Smooth muscle cell (in vitro differentiated cells): ENCODE data around the gene PDIA6. TPM values are rescaled to one million over a fixed set of nuclear protein-coding genes. Genes with fewer than 3 reads are reported as not detected.
A peak's percentile ranks its signal among the peaks of the same experiment; 100 is the strongest.
"Not testable (repeated sequence)": the region's sequence is repeated elsewhere in the genome, so short reads cannot be mapped to it uniquely, and the experiment has no call there.

Source experiments
- DNase-seq: peaks from one replicate; lab custom pipeline; 2025; ENCODE audit not compliant: unreplicated experiment; lab: John Stamatoyannopoulos, UW
- H2AFZ ChIP-seq: fragments of 200-600 bp; sonication (generic); 2 replicates; pipeline ENCODE4 v1.6.0; 2016; ENCODE audit warnings: antibody characterized with exemption, low read depth, mild to moderate bottlenecking
- H3F3A ChIP-seq: fragments of 200-600 bp; sonication (generic); 2 replicates; pipeline ENCODE4 v1.6.0; 2017; ENCODE audit warnings: antibody characterized with exemption, low read depth
- H3K27ac ChIP-seq: fragments of 200-600 bp; sonication (generic); 2 replicates; pipeline ENCODE4 v1.5.1; 2016; ENCODE audit warnings: low read depth, mild to moderate bottlenecking
- H3K27me3 ChIP-seq: fragments of 200-600 bp; sonication (generic); 2 replicates; pipeline ENCODE4 v1.6.1; 2016; ENCODE audit warnings: low read depth, mild to moderate bottlenecking
- H3K36me3 ChIP-seq: fragments of 200-600 bp; sonication (generic); 2 replicates; pipeline ENCODE4 v1.5.1; 2016; ENCODE audit warnings: low read depth
- H3K4me1 ChIP-seq: fragments of 200-600 bp; sonication (generic); 2 replicates; pipeline ENCODE4 v1.5.1; 2016; ENCODE audit warnings: low read depth
- H3K4me2 ChIP-seq: fragments of 200-600 bp; sonication (generic); 2 replicates; pipeline ENCODE4 v1.6.0; 2016; ENCODE audit warnings: mild to moderate bottlenecking
- H3K4me3 ChIP-seq: fragments of 200-600 bp; sonication (generic); 2 replicates; pipeline ENCODE4 v1.5.1; 2016; ENCODE audit warnings: mild to moderate bottlenecking
- H3K79me2 ChIP-seq: fragments of 200-600 bp; sonication (generic); 2 replicates; pipeline ENCODE4 v1.6.0; 2016; ENCODE audit warnings: low read depth, mild to moderate bottlenecking
- H3K9ac ChIP-seq: fragments of 200-600 bp; sonication (generic); 2 replicates; pipeline ENCODE4 v1.6.0; 2016; ENCODE audit warnings: low read depth
- H3K9me3 ChIP-seq: fragments of 200-600 bp; sonication (generic); replicated peaks from 2 replicates; pipeline ENCODE4 v1.5.1; 2016; ENCODE audit warnings: low read depth
- H4K20me1 ChIP-seq: fragments of 200-600 bp; sonication (generic); 2 replicates; pipeline ENCODE4 v1.6.0; 2016; ENCODE audit warnings: low read depth
- WGBS: methylation state at CpG from one replicate; pipeline ENCODE4 v1.1.7; 2016; ENCODE audit warnings: low lambda C conversion rate; 5-methylcytosine and 5-hydroxymethylcytosine counted together
- polyA plus RNA-seq: library from polyadenylated mRNA; unstranded; fragments of >200 nt; fragmentation: Nextera tagmentation; extraction: Ambion mirVana; gene quantifications from 2 replicates; pipeline ENCODE4 v1.2.1, GENCODE V29; 2016
- total RNA-seq: library from RNA; depleted of rRNA; stranded (reverse); fragments of >200 nt; gene quantifications from 2 replicates; pipeline ENCODE4 v1.2.3, GENCODE V29; 2014
- TF ChIP-seq, protein P1 (sequence below): fragments of 200-600 bp; sonication (generic); IDR thresholded peaks from 2 replicates; pipeline ENCODE4 v1.5.1; 2017; ENCODE audit warnings: borderline replicate concordance, mild to moderate bottlenecking, antibody characterized with exemption; ENCODE audit not compliant: insufficient read depth, poor library complexity, severe bottlenecking

The PDIA6 gene
- total and polyA plus RNA-seq, 2 experiments from 2014 or later, result 360 to 671 TPM

DNA sequence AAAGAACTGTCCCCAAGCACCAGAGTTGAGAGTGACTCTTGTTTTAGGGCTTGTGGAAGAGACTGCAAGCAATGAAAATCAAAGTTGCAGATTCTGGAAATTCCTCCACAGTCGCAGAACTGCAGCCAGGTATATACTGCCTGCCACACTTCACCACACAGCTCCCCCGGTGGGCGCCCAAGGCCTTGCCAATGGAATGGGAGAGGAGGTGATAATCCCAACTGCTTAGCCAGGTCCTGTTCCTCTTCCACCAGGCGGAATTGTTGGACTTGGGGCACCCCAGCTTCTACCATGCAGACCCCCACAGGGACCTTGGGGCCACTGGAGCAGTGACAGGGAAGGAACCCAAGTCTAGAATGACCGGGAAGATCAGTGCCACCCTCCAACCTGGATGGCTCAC lies 4.8 kb upstream of the PDIA6 start:
- H3K36me3 ChIP-seq, result no peaks in the 10 kb centered on the region
- H3K4me1 ChIP-seq, result peaks cover 3% of the 10 kb centered on the region
- H2AFZ ChIP-seq, result no peak overlapping the region
- no peaks in the 10 kb centered on the region for H3K79me2 ChIP-seq
- 44% methylated on average over 5 of the region's 5 CpGs for WGBS
- H3K27me3 ChIP-seq, result no peaks in the 10 kb centered on the region
- H3K27ac ChIP-seq, result no peak overlapping the region
- no peak overlapping the region for H3K4me2 ChIP-seq
- no peak overlapping the region for H3K4me3 ChIP-seq
- no peaks in the 10 kb centered on the region for H3K9me3 ChIP-seq
- no peak for DNase-seq
- H3F3A ChIP-seq, result no peaks in the 10 kb centered on the region
- TF ChIP-seq, protein P1, sequence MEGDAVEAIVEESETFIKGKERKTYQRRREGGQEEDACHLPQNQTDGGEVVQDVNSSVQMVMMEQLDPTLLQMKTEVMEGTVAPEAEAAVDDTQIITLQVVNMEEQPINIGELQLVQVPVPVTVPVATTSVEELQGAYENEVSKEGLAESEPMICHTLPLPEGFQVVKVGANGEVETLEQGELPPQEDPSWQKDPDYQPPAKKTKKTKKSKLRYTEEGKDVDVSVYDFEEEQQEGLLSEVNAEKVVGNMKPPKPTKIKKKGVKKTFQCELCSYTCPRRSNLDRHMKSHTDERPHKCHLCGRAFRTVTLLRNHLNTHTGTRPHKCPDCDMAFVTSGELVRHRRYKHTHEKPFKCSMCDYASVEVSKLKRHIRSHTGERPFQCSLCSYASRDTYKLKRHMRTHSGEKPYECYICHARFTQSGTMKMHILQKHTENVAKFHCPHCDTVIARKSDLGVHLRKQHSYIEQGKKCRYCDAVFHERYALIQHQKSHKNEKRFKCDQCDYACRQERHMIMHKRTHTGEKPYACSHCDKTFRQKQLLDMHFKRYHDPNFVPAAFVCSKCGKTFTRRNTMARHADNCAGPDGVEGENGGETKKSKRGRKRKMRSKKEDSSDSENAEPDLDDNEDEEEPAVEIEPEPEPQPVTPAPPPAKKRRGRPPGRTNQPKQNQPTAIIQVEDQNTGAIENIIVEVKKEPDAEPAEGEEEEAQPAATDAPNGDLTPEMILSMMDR, result peak; percentile 35
- H3K9ac ChIP-seq, result no peak overlapping the region
- H4K20me1 ChIP-seq, result no peaks in the 10 kb centered on the region

DNA sequence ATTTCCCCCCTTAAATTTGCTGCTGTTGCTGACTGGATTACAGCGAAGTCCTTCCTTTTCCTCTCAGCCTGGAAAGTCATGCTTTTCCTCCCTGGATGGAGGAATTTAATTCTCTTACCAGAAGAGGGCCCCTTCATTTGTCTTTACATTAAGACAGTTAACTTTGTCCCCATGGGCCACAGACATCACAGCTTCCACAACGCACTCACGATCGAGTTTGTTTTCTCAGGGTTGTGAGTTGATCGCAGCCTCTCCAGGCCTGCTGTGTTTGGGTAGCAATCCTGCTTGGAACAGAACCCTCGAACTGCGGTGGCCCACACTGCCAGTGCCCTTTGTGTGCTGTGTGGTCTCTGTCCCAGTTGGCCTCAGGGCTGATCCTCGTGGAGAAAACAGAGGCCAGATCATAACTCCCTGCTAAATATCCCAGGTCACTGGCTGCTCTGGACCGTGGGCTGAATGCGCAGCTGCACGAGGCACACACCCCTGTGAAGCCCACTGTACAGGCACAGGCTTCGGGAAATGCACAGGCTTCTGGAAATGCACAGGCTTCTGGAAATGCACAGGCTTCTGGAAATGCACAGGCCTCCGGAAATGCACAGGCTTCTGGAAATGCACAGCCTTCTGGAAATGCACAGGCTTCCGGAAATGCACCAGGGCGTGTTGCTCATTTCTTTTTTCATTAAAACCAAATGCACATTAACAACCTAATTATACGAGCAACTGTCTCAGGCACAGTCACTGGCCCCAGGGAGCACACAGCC lies 2.2 kb upstream of the PDIA6 start:
- TF ChIP-seq, protein P1, result no peak
- Histone ChIP-seq H3K4me2 (no peak overlapping the region), H4K20me1 (peaks cover 20% of the 10 kb centered on the region), H3K36me3 (no peaks in the 10 kb centered on the region), H3K4me1 (peaks cover 21% of the 10 kb centered on the region), H3F3A (peaks cover 10% of the 10 kb centered on the region), H3K9ac (no peak overlapping the region), H3K9me3 (no peaks in the 10 kb centered on the region), H3K79me2 (peaks cover 26% of the 10 kb centered on the region), H2AFZ (peak overlapping the region; percentile 65), H3K27ac (no peak overlapping the region), H3K27me3 (no peaks in the 10 kb centered on the region), H3K4me3 (no peak overlapping the region)
- 68% methylated on average over 16 of the region's 16 CpGs for WGBS
- no peak for DNase-seq

DNA sequence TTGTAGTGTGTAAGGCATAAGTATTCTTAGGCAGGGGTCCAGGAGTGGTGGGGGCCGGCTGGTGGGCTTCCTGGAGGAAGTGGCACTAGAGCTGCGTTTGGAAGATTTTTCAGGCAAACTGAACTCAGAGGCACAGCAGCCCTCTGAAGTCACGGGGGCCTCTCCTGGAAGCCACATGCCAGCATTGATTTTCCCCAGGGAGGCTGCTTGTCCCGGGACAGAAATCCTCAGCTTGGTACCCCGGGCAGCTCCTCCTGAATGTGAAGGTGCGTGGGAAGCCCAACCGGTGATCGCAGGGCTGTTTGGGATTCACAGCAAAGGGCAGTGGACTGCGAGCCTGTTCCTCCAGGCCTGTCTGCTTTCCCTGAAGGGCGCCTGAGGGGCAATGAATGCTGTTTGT lies 1.6 kb upstream of the PDIA6 start:
- H3K4me3 ChIP-seq, result no peak overlapping the region
- H3K27ac ChIP-seq, result no peak overlapping the region
- peaks cover 32% of the 10 kb centered on the region for H3K79me2 ChIP-seq
- no peak for DNase-seq
- WGBS, result 63% methylated on average over 10 of the region's 10 CpGs
- no peaks in the 10 kb centered on the region for H3K9me3 ChIP-seq
- H3K4me2 ChIP-seq, result no peak overlapping the region
- H3K36me3 ChIP-seq, result no peaks in the 10 kb centered on the region
- no peaks in the 10 kb centered on the region for H3K27me3 ChIP-seq
- TF ChIP-seq, protein P1, result no peak
- H2AFZ ChIP-seq, result peak overlapping the region; percentile 65
- H4K20me1 ChIP-seq, result peaks cover 26% of the 10 kb centered on the region
- peaks cover 23% of the 10 kb centered on the region for H3K4me1 ChIP-seq
- no peak overlapping the region for H3K9ac ChIP-seq
- H3F3A ChIP-seq, result peaks cover 12% of the 10 kb centered on the region

DNA sequence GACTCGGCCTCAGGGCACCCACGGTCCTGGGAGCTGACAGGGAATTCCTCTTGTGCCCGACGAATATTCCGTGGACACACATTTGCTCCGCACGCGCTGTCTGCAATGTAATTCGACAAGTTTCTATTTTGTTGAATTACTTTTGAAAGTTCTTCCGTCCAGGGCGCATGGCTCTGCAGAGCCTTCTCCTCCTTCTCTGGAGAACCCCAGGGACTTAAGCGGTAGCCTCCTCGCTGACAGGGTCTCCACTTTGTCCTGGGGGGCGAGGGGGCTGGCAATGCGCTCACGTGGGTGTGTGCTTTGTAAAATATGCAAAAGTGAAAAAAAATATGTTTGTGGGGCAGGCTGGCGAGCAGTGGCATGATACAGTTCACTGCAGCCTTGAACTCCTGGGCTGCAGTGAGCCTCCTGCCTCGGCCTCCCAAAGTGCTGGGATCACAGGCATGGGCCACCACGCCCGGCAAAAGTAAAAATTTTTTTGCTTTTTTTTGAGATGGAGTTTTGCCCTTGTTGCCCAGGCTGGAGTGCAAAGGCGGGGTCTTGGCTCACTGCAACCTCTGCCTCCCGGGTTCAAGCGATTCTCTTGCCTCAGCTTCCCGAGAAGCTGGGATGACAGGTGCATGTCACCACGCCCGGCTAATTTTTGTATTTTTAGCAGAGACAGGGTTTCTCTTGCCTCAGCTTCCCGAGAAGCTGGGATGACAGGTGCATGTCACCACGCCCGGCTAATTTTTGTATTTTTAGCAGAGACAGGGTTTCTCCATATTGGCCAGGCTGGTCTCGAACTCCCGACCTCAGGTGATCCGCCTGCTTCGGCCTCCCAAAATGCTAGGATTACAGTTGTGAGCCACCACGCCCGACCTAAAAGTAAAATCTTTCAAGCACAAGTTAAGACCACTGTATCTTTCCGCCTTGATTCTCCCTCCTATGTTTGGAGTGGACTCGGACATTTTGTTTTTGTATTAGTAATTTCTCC lies 866 bp upstream of the PDIA6 start:
- peak overlapping the region; percentile 48 for H3K9ac ChIP-seq
- H3K27ac ChIP-seq, result peak overlapping the region; percentile 60
- H3F3A ChIP-seq, result peaks cover 12% of the 10 kb centered on the region
- peaks cover 33% of the 10 kb centered on the region for H4K20me1 ChIP-seq
- H3K9me3 ChIP-seq, H3K27me3 ChIP-seq, H3K36me3 ChIP-seq, DNase-seq: not testable (repeated sequence)
- H3K4me2 ChIP-seq, result peak overlapping the region; percentile 93
- 64% methylated on average over 37 of the region's 37 CpGs for WGBS
- peaks cover 39% of the 10 kb centered on the region for H3K79me2 ChIP-seq
- peak overlapping the region; percentile 94 for H2AFZ ChIP-seq
- H3K4me1 ChIP-seq, result peaks cover 23% of the 10 kb centered on the region
- H3K4me3 ChIP-seq, result peak overlapping the region; percentile 81
